WTC11 (cell line): Measurements from ENCODE around the gene GTF2F1. TPM values are rescaled to one million over a fixed set of nuclear protein-coding genes. Genes with fewer than 3 reads are reported as not detected.

Experiments
- ATAC-seq: fragments of 200-7000 bp; cut with Tn5 transposase; 2 replicates; pipeline ENCODE4 v1.10.0; 2021; ENCODE audit warnings: mild to moderate bottlenecking, moderate library complexity
- CTCF ChIA-PET: fragments of 300-600 bp; sonication (Branson Sonifier 250); formaldehyde crosslinking; loops from one replicate; lab custom pipeline; 2021; ENCODE audit warnings: antibody characterized with exemption; lab: Charles Lee
- POLR2A ChIA-PET: fragments of 350-600 bp; sonication (Branson Sonifier 250); formaldehyde crosslinking; loops from one replicate; lab custom pipeline; 2021; ENCODE audit warnings: antibody characterized with exemption; lab: Charles Lee
- DNase-seq: peaks from one replicate; pipeline ENCODE4 v3.0.0; 2021; ENCODE audit warnings: low spot score
- H3K27ac Mint-ChIP-seq: 2 replicates; pipeline ENCODE4 v1.8.0; 2021; ENCODE audit warnings: mixed read lengths
- H3K27me3 Mint-ChIP-seq: 2 replicates; pipeline ENCODE4 v1.8.0; 2021; ENCODE audit warnings: low read depth, mild to moderate bottlenecking, moderate library complexity, mixed read lengths
- H3K36me3 Mint-ChIP-seq: 2 replicates; pipeline ENCODE4 v1.8.0; 2021; ENCODE audit warnings: mixed read lengths
- H3K4me1 Mint-ChIP-seq: 2 replicates; pipeline ENCODE4 v1.8.0; 2022; ENCODE audit warnings: mixed read lengths
- H3K4me3 Mint-ChIP-seq: 2 replicates; pipeline ENCODE4 v1.8.0; 2021; ENCODE audit warnings: mild to moderate bottlenecking, moderate library complexity, mixed read lengths
- H3K9me3 Mint-ChIP-seq: 2 replicates; pipeline ENCODE4 v1.8.0; 2021; ENCODE audit warnings: mixed read lengths
- AR ChIP-seq: fragments of 250-450 bp; sonication (Bioruptor Pico); IDR thresholded peaks from 2 replicates; pipeline ENCODE4 v1.9.0; 2021; ENCODE audit warnings: mild to moderate bottlenecking
- ATF2 ChIP-seq: sonication (generic); formaldehyde crosslinking; IDR thresholded peaks from 2 replicates; pipeline ENCODE4 v1.8.1; 2022; ENCODE audit warnings: low read depth, missing genetic modification reagents, borderline replicate concordance
- CREB1 ChIP-seq: sonication (generic); formaldehyde crosslinking; IDR thresholded peaks from 2 replicates; pipeline ENCODE4 v1.8.0; 2023; ENCODE audit warnings: mild to moderate bottlenecking, missing genetic modification reagents
- EMX1 ChIP-seq: fragments of 250-450 bp; sonication (Bioruptor Pico); IDR thresholded peaks from 2 replicates; pipeline ENCODE4 v1.8.0; 2021; ENCODE audit warnings: mild to moderate bottlenecking
- MLX ChIP-seq: sonication (generic); formaldehyde crosslinking; IDR thresholded peaks from 2 replicates; pipeline ENCODE4 v1.8.1; 2023; ENCODE audit warnings: mild to moderate bottlenecking, missing genetic modification reagents, moderate library complexity
- NFYB ChIP-seq: sonication (generic); formaldehyde crosslinking; conservative IDR thresholded peaks from 2 replicates; pipeline ENCODE4 v1.8.0; 2022; ENCODE audit warnings: low read depth, missing genetic modification reagents
- RORB ChIP-seq: fragments of 250-450 bp; sonication (Bioruptor Pico); IDR thresholded peaks from 2 replicates; pipeline ENCODE4 v1.9.0; 2021; ENCODE audit warnings: mild to moderate bottlenecking
- ZBTB43 ChIP-seq: sonication (generic); formaldehyde crosslinking; IDR thresholded peaks from 2 replicates; pipeline ENCODE4 v1.8.1; 2023; ENCODE audit warnings: mild to moderate bottlenecking, missing genetic modification reagents
- ZNF232 ChIP-seq: sonication (generic); formaldehyde crosslinking; IDR thresholded peaks from 2 replicates; pipeline ENCODE4 v1.8.0; 2022; ENCODE audit warnings: mild to moderate bottlenecking, missing genetic modification reagents
- ZNF263 ChIP-seq: sonication (generic); formaldehyde crosslinking; IDR thresholded peaks from 2 replicates; pipeline ENCODE4 v1.8.1; 2022; ENCODE audit warnings: low read depth, mild to moderate bottlenecking, moderate library complexity, missing genetic modification reagents
- ZNF396 ChIP-seq: fragments of 250-450 bp; sonication (Bioruptor Pico); IDR thresholded peaks from 2 replicates; pipeline ENCODE4 v1.8.0; 2021; ENCODE audit warnings: mild to moderate bottlenecking, moderate library complexity, borderline replicate concordance
- ZNF532 ChIP-seq: fragments of 250-450 bp; sonication (Bioruptor Pico); IDR thresholded peaks from 2 replicates; pipeline ENCODE4 v1.9.0; 2021; ENCODE audit warnings: mild to moderate bottlenecking, borderline replicate concordance
- total RNA-seq: library from RNA; stranded (reverse); gene quantifications from 3 replicates; pipeline ENCODE4 v1.2.3, GENCODE V29; 2021
- TF ChIP-seq, protein P1 (sequence below): sonication (generic); formaldehyde crosslinking; IDR thresholded peaks from 2 replicates; pipeline ENCODE4 v1.8.0; 2023; ENCODE audit warnings: missing genetic modification reagents
- TF ChIP-seq, protein P2 (sequence below): sonication (generic); formaldehyde crosslinking; IDR thresholded peaks from 2 replicates; pipeline ENCODE4 v1.8.1; 2023; ENCODE audit warnings: mild to moderate bottlenecking, missing genetic modification reagents, borderline replicate concordance
- TF ChIP-seq, protein P3 (sequence below): sonication (generic); formaldehyde crosslinking; IDR thresholded peaks from 2 replicates; pipeline ENCODE4 v1.8.0; 2023; ENCODE audit warnings: mild to moderate bottlenecking, missing genetic modification reagents

The GTF2F1 gene
- total RNA-seq, 1 experiment from 2014 or later, result 62.4 TPM

GRCh38 chr19:6387372-6387771, 5.6 kb downstream of the GTF2F1 start (continued):
- TF ChIP-seq ZNF532, result no peak
- TF ChIP-seq ATF2, result no peak
- no peak for TF ChIP-seq MLX (CRISPR knock-in tag)
- no peak for TF ChIP-seq CREB1
- no peak for TF ChIP-seq ZNF263 (CRISPR knock-in tag)

- POLR2A ChIA-PET, result no interaction called here
- no peak for DNase-seq
- H3K27ac Mint-ChIP-seq, result no peak overlapping the region
- CTCF ChIA-PET, result no interaction called here
- H3K4me3 Mint-ChIP-seq, result no peak overlapping the region
- no peaks in the 10 kb centered on the region for H3K4me1 Mint-ChIP-seq
- ATAC-seq, result no peak
- peaks cover 5% of the 10 kb centered on the region; the same call in 1 of the 2 replicates for H3K9me3 Mint-ChIP-seq
- peaks cover 61% of the 10 kb centered on the region for H3K36me3 Mint-ChIP-seq
- no peaks in the 10 kb centered on the region for H3K27me3 Mint-ChIP-seq
- TF ChIP-seq NFYB, result no peak
- no peak for TF ChIP-seq ZBTB43 (CRISPR knock-in tag)
- no peak for TF ChIP-seq RORB (CRISPR knock-in tag)
- TF ChIP-seq, protein P1, sequence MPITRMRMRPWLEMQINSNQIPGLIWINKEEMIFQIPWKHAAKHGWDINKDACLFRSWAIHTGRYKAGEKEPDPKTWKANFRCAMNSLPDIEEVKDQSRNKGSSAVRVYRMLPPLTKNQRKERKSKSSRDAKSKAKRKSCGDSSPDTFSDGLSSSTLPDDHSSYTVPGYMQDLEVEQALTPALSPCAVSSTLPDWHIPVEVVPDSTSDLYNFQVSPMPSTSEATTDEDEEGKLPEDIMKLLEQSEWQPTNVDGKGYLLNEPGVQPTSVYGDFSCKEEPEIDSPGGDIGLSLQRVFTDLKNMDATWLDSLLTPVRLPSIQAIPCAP (CRISPR knock-in tag), result no peak
- TF ChIP-seq AR (CRISPR knock-in tag), result no peak
- TF ChIP-seq ZNF396 (CRISPR knock-in tag), result no peak
- TF ChIP-seq, protein P2, sequence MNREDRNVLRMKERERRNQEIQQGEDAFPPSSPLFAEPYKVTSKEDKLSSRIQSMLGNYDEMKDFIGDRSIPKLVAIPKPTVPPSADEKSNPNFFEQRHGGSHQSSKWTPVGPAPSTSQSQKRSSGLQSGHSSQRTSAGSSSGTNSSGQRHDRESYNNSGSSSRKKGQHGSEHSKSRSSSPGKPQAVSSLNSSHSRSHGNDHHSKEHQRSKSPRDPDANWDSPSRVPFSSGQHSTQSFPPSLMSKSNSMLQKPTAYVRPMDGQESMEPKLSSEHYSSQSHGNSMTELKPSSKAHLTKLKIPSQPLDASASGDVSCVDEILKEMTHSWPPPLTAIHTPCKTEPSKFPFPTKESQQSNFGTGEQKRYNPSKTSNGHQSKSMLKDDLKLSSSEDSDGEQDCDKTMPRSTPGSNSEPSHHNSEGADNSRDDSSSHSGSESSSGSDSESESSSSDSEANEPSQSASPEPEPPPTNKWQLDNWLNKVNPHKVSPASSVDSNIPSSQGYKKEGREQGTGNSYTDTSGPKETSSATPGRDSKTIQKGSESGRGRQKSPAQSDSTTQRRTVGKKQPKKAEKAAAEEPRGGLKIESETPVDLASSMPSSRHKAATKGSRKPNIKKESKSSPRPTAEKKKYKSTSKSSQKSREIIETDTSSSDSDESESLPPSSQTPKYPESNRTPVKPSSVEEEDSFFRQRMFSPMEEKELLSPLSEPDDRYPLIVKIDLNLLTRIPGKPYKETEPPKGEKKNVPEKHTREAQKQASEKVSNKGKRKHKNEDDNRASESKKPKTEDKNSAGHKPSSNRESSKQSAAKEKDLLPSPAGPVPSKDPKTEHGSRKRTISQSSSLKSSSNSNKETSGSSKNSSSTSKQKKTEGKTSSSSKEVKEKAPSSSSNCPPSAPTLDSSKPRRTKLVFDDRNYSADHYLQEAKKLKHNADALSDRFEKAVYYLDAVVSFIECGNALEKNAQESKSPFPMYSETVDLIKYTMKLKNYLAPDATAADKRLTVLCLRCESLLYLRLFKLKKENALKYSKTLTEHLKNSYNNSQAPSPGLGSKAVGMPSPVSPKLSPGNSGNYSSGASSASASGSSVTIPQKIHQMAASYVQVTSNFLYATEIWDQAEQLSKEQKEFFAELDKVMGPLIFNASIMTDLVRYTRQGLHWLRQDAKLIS, result no peak
- TF ChIP-seq ZNF232 (CRISPR knock-in tag), result no peak
- TF ChIP-seq, protein P3, sequence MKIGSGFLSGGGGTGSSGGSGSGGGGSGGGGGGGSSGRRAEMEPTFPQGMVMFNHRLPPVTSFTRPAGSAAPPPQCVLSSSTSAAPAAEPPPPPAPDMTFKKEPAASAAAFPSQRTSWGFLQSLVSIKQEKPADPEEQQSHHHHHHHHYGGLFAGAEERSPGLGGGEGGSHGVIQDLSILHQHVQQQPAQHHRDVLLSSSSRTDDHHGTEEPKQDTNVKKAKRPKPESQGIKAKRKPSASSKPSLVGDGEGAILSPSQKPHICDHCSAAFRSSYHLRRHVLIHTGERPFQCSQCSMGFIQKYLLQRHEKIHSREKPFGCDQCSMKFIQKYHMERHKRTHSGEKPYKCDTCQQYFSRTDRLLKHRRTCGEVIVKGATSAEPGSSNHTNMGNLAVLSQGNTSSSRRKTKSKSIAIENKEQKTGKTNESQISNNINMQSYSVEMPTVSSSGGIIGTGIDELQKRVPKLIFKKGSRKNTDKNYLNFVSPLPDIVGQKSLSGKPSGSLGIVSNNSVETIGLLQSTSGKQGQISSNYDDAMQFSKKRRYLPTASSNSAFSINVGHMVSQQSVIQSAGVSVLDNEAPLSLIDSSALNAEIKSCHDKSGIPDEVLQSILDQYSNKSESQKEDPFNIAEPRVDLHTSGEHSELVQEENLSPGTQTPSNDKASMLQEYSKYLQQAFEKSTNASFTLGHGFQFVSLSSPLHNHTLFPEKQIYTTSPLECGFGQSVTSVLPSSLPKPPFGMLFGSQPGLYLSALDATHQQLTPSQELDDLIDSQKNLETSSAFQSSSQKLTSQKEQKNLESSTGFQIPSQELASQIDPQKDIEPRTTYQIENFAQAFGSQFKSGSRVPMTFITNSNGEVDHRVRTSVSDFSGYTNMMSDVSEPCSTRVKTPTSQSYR (CRISPR knock-in tag), result no peak
- no peak for TF ChIP-seq EMX1 (CRISPR knock-in tag)
- TF ChIP-seq ATF2, result no peak
These were observed 8.6 kb downstream of the GTF2F1 start for GRCh38 chr19:6384381-6384780.
